Vagina (tissue), 2 donors: ENCODE measurements around the gene PLCL1.

Experiments used
- POLR2A ChIP-seq, 2 donors: fragments of 450-650 bp; IDR thresholded peaks; one replicate each; pipeline ENCODE4 v1.6.1; 2017; ENCODE audit warnings: antibody characterized with exemption in 2 of 2, mild to moderate bottlenecking in 2 of 2, moderate library complexity in 2 of 2
- POLR2AphosphoS5 ChIP-seq, 2 donors: sonication (generic); formaldehyde crosslinking; IDR thresholded peaks; one replicate each; pipeline ENCODE4 v1.9.0; 2017; ENCODE audit warnings: antibody characterized with exemption in 2 of 2, mild to moderate bottlenecking in 2 of 2, low read depth in 1 of 2; ENCODE audit not compliant: insufficient read depth in 1 of 2
- TF ChIP-seq, protein P1 (sequence below), 3 experiments: fragments of 450-650 bp in 2 of 3; fragments of 200-600 bp in 1 of 3; sonication (generic) in 1 of 3; IDR thresholded peaks; one replicate each; pipeline ENCODE4 v1.5.1; 2017 to 2019; ENCODE audit warnings: antibody characterized with exemption in 3 of 3, mild to moderate bottlenecking in 2 of 3, moderate library complexity in 2 of 3

DNA sequence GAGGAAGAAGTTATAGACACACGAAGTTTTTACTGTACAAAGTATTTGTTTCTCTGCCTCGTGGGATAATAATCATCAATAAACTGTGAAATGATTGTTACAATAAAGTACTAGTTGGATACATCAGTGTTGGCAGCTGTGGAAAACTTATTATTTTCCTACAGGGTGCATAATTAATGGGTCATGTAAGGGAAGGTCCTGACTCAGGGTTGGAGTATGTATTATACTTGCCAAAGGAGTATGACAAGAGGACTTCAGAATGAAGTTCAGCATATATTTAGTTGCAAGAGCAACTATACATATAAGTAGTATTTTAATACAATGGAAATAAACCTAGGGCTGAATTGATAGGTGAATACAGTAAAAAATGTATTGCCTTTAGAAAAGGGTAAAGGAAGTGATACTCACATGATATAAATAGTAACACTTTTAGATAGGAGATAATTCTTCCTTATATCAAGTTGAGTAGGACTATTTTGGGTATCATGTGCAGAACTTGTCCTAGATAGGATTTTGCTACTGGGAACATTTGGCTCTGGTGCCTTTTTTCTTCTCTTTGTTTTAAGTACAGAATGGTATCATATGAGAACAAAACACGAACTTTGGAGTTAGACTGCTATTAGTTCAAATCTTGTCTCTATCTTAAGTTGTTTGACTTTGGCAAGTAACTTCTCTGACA is 79.1 kb downstream of the PLCL1 start:
- TF ChIP-seq, protein P1, sequence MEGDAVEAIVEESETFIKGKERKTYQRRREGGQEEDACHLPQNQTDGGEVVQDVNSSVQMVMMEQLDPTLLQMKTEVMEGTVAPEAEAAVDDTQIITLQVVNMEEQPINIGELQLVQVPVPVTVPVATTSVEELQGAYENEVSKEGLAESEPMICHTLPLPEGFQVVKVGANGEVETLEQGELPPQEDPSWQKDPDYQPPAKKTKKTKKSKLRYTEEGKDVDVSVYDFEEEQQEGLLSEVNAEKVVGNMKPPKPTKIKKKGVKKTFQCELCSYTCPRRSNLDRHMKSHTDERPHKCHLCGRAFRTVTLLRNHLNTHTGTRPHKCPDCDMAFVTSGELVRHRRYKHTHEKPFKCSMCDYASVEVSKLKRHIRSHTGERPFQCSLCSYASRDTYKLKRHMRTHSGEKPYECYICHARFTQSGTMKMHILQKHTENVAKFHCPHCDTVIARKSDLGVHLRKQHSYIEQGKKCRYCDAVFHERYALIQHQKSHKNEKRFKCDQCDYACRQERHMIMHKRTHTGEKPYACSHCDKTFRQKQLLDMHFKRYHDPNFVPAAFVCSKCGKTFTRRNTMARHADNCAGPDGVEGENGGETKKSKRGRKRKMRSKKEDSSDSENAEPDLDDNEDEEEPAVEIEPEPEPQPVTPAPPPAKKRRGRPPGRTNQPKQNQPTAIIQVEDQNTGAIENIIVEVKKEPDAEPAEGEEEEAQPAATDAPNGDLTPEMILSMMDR (IDR thresholded peaks at IDR 0.05), result no peak
- TF ChIP-seq POLR2A (IDR thresholded peaks at IDR 0.05) (no peak), POLR2AphosphoS5 (IDR thresholded peaks at IDR 0.05; ENCODE audit: insufficient read depth in 1 of 2, low read depth in 1 of 2) (no peak)
